GM12874 (cell line): ENCODE data around the gene KIRREL3.

Experiments used
- TF ChIP-seq, protein P1 (sequence below): IDR thresholded peaks from 2 replicates; pipeline ENCODE4 v1.5.1; 2011; ENCODE audit warnings: low read depth, mild to moderate bottlenecking, control low read depth, low read length, moderate library complexity; ENCODE audit not compliant: insufficient read depth

The KIRREL3 gene

DNA sequence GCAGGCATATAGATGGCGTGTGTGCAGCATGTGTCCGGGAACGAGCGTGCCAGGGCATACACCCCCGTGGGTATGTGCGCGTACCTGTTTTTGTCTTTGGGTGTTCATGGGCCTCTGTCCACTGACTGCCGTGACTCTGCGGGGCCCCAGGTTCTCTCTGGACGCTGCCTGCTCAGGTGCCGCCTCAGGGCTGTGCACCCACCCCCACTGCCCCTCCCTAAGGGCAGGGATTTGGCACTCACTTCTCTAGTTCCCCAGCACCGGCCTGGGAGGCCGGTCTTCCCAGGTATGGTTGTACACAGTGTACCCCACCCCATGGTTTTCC is 533.6 kb downstream of the KIRREL3 start:
- TF ChIP-seq, protein P1, sequence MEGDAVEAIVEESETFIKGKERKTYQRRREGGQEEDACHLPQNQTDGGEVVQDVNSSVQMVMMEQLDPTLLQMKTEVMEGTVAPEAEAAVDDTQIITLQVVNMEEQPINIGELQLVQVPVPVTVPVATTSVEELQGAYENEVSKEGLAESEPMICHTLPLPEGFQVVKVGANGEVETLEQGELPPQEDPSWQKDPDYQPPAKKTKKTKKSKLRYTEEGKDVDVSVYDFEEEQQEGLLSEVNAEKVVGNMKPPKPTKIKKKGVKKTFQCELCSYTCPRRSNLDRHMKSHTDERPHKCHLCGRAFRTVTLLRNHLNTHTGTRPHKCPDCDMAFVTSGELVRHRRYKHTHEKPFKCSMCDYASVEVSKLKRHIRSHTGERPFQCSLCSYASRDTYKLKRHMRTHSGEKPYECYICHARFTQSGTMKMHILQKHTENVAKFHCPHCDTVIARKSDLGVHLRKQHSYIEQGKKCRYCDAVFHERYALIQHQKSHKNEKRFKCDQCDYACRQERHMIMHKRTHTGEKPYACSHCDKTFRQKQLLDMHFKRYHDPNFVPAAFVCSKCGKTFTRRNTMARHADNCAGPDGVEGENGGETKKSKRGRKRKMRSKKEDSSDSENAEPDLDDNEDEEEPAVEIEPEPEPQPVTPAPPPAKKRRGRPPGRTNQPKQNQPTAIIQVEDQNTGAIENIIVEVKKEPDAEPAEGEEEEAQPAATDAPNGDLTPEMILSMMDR, result no peak

DNA sequence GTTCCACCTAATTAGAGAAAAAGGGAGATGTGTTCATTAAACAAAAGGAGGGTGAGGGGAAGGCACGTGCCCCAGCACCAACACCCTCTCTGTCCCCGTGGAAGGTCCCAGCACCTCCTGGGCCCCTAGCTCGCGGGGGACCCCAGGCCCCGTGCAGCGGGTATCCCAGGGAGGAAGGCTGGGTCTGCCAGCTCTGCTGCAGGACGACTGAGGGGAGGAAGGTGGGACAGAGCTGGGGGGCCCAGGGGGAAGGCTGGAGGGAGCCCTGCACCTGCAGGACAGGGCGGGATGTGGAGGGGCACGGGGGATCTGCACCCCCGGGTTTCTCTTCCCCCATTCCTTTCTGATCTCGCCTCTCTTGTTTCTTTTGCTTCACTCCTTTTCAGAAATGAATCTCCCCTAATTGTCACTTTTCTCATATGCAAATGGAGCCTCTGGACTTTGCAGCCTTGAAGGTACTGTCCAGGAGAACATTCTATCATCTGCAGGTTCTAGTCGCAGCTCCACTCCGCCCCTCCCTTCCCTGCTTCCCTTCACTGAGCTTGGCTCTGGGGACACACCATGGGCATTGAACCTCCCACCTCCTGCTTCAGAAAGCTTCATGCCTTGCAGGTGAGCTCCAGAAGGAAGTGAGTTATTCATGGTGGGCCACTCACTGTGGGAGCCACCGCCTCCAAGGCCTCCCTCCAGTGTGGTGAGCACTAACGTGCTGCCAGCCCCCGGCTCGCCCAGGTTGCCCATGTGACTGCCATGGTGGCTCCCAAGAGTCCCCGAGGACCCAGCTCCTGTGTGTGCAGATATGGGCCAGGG is 534.1 kb downstream of the KIRREL3 start:
- TF ChIP-seq, protein P1, result no peak

DNA sequence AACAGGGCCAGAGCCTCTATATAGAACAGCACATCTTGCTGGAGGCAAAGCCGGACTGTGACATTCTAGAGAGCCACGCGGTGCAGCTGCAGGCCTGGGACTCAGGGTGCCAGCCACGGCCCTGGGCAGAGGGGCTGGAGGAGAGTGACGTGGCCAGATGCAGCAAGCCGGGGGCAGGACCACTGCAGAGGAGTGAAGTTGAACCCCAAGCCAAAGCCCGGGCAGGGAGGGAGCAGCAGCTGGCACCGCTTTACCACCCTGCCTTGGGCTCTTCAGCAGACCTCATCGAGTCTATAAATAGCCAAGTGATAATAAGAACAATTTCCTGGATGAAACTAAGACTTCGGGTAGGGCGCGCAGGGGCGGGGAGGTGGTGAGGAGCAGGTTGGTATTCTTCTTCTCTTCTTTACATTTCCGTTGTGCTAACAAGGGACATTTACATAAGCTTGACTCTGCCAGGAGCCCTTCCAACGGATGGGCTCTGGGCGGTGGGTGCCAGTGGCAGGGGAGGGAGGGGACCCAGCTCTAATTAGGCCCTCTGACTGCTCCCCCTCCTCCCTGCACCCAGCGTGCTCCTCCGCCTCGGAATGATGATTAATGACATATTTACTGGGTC is 534.9 kb downstream of the KIRREL3 start:
- TF ChIP-seq, protein P1, result no peak

DNA sequence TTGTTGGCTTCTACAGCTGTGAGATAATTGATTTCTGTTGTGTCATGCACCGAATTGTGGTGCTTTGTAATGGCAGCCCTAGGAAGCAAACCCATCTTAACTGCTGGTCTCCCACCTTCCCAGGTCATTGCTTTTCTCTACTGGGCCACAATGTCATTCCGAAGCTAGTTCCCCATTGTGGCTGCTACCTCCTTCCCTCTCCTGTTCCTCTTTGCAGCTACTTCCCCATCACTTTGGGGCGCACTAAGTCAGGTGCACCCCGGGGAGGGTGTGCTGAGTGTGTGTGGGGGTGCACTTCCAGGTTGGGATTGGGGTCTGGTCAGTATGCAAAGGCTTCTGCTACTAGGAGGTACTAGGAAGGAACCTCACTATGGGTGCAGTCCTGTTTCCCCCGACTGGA is 535.8 kb downstream of the KIRREL3 start:
- TF ChIP-seq, protein P1, result no peak

DNA sequence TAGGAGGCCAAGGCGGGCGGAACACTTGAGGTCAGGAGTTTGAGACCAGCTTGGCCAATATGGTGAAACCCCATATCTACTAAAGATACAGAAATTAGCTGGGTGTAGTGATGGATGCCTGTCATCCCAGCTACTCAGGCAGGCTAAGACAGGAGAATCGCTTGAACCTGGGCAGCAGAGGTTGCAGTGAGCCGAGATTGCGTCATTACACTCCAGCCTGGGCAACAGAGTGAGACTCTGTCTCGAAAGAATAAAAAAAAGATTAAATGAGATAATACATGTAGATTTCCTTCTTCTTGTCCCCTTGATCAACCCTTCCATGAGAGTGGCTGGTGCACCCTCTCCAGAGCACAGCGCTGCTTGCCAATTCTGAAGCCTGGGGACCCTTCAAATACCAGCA is 538.1 kb downstream of the KIRREL3 start:
- TF ChIP-seq, protein P1, result no peak

DNA sequence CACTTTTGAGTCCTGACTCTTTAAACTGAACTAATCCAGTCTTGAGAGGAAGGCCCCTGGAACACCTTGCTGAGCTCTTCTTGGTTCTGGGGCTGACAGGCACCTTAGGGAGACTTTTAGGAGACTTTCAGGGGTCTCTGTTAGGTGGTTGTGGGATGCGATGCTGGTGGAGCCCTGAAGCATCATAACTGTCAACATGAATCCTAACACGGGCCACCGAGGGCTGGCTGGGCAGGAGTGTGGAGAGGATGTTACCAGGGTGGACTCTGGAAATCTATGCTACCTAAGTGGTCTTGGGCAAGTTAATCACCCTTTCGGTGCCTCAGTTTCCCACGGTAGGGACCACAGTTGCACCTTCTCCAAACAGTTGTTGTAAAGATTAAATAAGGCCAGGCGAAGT is 538.6 kb downstream of the KIRREL3 start:
- TF ChIP-seq, protein P1, result no peak

DNA sequence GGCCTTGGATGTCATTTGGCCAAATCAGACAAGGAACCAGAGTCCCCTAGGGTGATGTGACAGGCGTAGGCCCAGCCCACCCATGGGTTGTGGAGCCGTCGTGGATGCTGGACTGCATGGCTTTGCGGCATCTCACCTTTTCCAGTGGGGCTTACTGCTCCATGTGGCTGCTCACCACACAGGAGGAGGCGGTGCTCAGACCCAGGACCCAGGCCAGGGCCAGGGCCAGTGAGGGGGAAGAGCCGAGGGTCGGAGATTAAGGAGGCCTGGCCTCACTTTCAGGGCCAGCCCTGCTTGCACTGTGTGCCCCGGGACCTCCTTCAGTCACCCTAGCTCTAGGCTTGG is 539.5 kb downstream of the KIRREL3 start:
- TF ChIP-seq, protein P1, result no peak
